RWPE2 (cell line): ENCODE results near the gene MAD2L2.

Experiments
- ATAC-seq: fragments of 200-7000 bp; cut with Tn5 transposase; 3 replicates; pipeline ENCODE4 v1.9.1; 2021; ENCODE audit warnings: low read depth
- DNase-seq: peaks from one replicate; pipeline ENCODE4 v3.0.0-alpha.2; 2020; ENCODE audit warnings: low spot score
- H3K27ac ChIP-seq: fragments of 450-650 bp; 2 replicates; pipeline ENCODE4 v1.5.1; 2017; ENCODE audit warnings: mild to moderate bottlenecking; ENCODE audit not compliant: poor library complexity, severe bottlenecking
- H3K27me3 ChIP-seq: fragments of 250-450 bp; sonication (Bioruptor Pico); 2 replicates; pipeline ENCODE4 v1.5.1; 2021; ENCODE audit warnings: mild to moderate bottlenecking, moderate library complexity; ENCODE audit not compliant: insufficient read depth, poor library complexity, severe bottlenecking
- H3K36me3 ChIP-seq: fragments of 250-450 bp; sonication (Bioruptor Pico); 2 replicates; pipeline ENCODE4 v1.5.1; 2020; ENCODE audit warnings: low read depth, mild to moderate bottlenecking, moderate library complexity
- H3K4me1 ChIP-seq: fragments of 250-450 bp; sonication (Bioruptor Pico); 2 replicates; pipeline ENCODE4 v1.5.1; 2021; ENCODE audit warnings: mild to moderate bottlenecking, moderate library complexity; ENCODE audit not compliant: insufficient read depth, poor library complexity, severe bottlenecking
- H3K4me3 ChIP-seq: fragments of 250-450 bp; sonication (Bioruptor Pico); 2 replicates; pipeline ENCODE4 v1.5.1; 2021; ENCODE audit warnings: mild to moderate bottlenecking, moderate library complexity; ENCODE audit not compliant: severe bottlenecking
- H3K9me3 ChIP-seq: fragments of 250-450 bp; sonication (Bioruptor Pico); 2 replicates; pipeline ENCODE4 v1.5.1; 2021; ENCODE audit warnings: mild to moderate bottlenecking, moderate library complexity; ENCODE audit not compliant: severe bottlenecking
- CTCF ChIP-seq: fragments of 450-650 bp; IDR thresholded peaks from one replicate; pipeline ENCODE4 v1.5.1; 2017; ENCODE audit warnings: mild to moderate bottlenecking, moderate library complexity; ENCODE audit not compliant: poor library complexity, severe bottlenecking

The MAD2L2 gene

GRCh38 chr1:11641776-11642305 lies 39.1 kb downstream of the MAD2L2 start:
- Histone ChIP-seq H3K9me3 (no peaks in the 10 kb centered on the region), H3K27me3 (no peaks in the 10 kb centered on the region), H3K27ac (no peak overlapping the region), H3K4me1 (no peaks in the 10 kb centered on the region), H3K36me3 (no peaks in the 10 kb centered on the region), H3K4me3 (no peak overlapping the region)
- no peak for ATAC-seq
- DNase-seq: no peak
- TF ChIP-seq CTCF: no peak

- no peak overlapping the region for H3K27ac ChIP-seq
- H3K27me3 ChIP-seq: no peaks in the 10 kb centered on the region
- DNase-seq (no peak), ATAC-seq (no peak)
- H3K4me3 ChIP-seq: no peak overlapping the region
- H3K4me1 ChIP-seq: no peaks in the 10 kb centered on the region
- H3K36me3 ChIP-seq: no peaks in the 10 kb centered on the region
- TF ChIP-seq CTCF: no peak
- H3K9me3 ChIP-seq: no peaks in the 10 kb centered on the region
Observed at GRCh38 chr1:11640944-11641343, 40.0 kb downstream of the MAD2L2 start.

GRCh38 chr1:11640101-11640500 lies 40.8 kb downstream of the MAD2L2 start:
- no peaks in the 10 kb centered on the region for H3K36me3 ChIP-seq
- no peak for ATAC-seq
- no peak overlapping the region for H3K4me3 ChIP-seq
- no peaks in the 10 kb centered on the region for H3K4me1 ChIP-seq
- H3K27me3 ChIP-seq: no peaks in the 10 kb centered on the region
- TF ChIP-seq CTCF: no peak
- no peak for DNase-seq
- H3K27ac ChIP-seq: no peak overlapping the region
- no peaks in the 10 kb centered on the region for H3K9me3 ChIP-seq

- ATAC-seq (no peak), DNase-seq (no peak)
- TF ChIP-seq CTCF: no peak
- Histone ChIP-seq H3K4me1 (no peaks in the 10 kb centered on the region), H3K9me3 (no peaks in the 10 kb centered on the region), H3K27me3 (no peaks in the 10 kb centered on the region), H3K27ac (no peak overlapping the region), H3K4me3 (no peak overlapping the region), H3K36me3 (no peaks in the 10 kb centered on the region)
Observed at GRCh38 chr1:11639372-11639771, 41.6 kb downstream of the MAD2L2 start.

- ATAC-seq: no peak
- DNase-seq: no peak
- no peaks in the 10 kb centered on the region for H3K9me3 ChIP-seq
- no peaks in the 10 kb centered on the region for H3K36me3 ChIP-seq
- H3K4me3 ChIP-seq: no peak overlapping the region
- H3K4me1 ChIP-seq: no peaks in the 10 kb centered on the region
- no peak for TF ChIP-seq CTCF
- no peak overlapping the region for H3K27ac ChIP-seq
- no peaks in the 10 kb centered on the region for H3K27me3 ChIP-seq
Observed at GRCh38 chr1:11638121-11638520, 42.8 kb downstream of the MAD2L2 start.
